GM18498 (cell line): ENCODE measurements around the gene LRRC46.

ENCODE experiments used
- ATAC-seq: cut with Tn5 transposase; IDR thresholded peaks from one replicate; pipeline ENCODE4 v1.9.1; 2021; ENCODE audit warnings: mild to moderate bottlenecking, moderate library complexity; ENCODE audit not compliant: unreplicated experiment

Gene LRRC46

DNA sequence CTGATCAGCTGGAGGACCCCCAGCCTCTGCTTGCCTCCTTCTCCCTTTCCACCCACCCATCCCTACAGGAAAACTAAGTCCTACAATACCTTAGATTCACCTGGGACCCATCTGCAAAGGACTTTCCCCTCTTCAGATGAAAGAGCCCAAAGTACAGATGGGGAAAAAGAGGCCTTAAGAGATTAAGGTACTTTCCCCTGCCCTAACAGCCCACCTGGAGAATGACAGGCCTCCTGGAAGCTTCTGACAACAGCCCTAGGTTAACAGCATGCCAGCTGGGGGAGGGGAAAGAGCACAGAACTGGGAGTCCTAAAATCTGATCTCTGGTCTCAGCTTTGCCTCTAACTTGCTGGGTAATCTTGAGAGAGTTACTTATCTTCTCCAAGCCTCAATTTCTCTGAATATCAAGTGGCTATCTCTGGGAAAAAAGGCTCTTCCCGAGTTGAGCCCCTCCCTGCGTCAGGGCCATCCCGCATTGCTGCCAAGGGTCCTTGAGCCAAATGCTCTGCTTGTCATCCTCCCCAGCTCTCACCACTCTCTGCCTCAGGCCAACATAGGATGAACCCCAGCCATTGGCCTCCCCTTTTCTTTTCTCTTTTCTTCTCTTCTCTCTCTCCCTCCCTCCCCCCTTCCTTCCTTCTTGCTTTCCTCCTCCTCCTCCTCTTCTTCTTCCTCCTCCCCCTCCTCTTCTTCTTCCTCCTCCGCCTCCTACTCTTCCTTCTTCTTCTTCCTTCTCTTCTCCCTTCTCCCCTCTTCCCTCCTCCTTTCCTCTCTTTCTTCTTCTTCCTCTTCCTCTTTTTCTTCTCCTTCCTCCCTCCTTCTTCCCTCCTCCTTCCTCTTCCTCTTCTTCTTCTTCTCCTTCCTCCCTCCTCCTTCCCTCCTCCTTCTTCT lies 42.0 kb downstream of the LRRC46 start:
- ATAC-seq: no peak

- no peak for ATAC-seq
Measured at GRCh38 chr17:47875011-47875985, 43.8 kb downstream of the LRRC46 start.

GRCh38 chr17:47877368-47878034 lies 46.0 kb downstream of the LRRC46 start:
- ATAC-seq: no peak

DNA sequence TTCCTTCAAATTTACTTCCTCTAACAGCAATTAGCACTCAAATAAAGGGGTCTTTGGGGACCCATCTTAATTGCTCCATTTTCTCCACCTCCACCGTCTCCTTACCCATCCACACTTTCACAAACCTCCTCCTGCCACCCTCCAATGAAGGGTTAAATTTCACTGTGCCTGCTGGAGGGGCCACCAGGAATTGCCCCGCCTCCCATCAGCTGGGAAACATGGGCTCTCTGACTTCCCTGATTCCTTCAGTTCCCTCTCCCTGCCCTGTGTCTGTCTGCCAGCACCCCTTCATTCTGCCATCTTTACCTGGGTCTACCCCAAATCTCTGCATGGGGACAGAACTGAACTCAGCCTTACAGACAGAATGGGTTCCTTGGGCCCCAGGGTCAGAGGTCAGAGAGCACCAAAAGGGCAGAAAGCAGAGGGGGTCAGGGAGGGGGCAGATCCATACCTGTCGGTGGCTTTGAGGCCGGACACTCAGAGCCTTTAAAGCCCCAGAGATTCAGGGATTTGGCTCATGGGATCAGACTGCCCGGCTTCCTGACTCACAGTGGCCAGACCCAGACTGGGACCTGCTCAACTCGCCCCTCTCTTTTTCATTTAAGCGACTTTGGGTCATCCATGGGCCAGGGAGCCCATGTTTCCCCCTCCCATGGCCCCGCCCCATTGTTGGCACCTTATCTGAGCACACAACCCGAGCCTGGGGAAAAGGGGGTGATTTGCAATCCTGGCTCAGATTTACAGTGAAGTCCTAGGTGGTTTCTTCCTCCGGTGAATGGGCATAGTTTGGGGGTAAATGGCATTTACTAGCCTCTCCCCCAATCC lies 46.9 kb downstream of the LRRC46 start:
- no peak for ATAC-seq

DNA sequence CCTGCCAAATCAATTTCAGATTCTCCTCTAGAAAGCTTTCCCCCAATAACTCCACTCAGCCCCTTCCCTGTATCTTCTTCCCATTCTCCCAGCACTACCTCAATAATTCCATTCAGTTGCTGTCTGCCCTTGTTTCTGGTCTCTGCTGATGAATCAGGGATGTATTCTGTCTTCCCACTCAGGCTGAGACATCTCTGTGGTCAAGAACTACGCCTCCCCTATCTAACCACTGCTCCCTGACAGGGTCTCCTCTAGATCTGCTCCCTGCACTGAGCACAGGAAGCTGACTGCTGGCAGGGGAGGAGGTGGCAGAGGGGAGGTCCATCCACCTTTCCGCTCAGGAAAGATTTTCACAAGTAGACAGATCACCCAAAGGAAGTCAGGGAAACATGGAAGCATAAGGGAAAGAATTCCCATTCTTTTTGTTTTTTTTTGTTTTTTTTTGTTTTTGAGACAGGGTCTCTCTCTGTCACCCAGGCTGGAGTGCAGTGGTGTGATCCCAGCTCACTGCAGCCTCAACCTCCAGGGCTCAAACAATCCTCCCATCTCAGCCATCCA lies 47.6 kb downstream of the LRRC46 start:
- no peak for ATAC-seq

DNA sequence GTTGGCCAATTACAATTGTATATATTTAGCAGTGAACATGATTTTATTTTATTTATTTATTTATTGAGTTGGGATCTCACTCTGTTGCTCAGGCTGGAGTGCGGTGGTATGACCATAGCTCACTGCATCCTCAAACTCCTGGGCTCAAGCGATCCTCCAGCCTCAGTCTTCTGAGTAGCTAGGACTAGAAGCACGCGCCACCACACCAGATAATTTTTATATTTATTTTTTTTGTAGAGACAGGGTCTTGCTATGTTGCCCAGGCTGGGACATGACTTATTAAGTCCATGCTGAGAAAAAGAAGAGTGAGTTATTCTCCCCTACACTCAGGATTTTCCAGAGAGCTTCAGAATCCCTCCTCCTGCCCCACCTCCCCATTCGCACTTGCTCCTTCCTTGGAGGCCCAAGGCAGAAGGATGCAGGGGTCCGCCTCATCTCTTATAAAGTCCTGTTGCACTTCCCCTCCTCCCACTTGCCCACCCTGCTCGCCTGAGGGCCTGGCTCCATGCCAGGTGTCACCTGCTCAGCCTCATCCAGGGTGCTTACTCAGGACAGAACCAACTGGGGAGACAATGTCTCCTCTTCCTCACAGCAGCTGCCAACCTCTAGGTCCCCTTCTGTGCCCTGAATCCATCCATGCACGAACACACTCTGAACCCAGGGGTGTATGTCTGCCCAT lies 48.4 kb downstream of the LRRC46 start:
- no peak for ATAC-seq

DNA sequence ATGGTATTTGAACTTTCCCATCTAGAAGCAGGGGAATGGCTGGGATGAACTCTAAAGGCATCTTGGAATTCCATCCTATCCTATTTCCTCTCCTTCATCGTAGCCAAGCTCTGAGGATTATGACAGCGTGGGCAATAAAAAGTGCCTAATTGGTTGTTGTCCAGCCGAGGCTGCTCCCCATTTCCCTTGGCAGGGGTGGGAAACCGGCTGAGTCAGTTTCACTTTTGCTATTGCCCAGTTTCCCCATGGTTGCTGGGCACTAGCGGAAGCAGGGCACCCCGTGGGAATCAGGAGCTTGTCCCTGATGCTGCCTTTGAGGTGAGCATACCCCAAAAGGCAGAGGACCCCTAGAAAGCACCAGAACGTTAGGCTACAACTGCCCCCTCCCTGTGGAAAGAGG lies 50.8 kb downstream of the LRRC46 start:
- ATAC-seq: no peak

- no peak for ATAC-seq
Measured at GRCh38 chr17:47882695-47883588, 51.5 kb downstream of the LRRC46 start.

GRCh38 chr17:47883589-47884426 lies 52.3 kb downstream of the LRRC46 start:
- no peak for ATAC-seq

DNA sequence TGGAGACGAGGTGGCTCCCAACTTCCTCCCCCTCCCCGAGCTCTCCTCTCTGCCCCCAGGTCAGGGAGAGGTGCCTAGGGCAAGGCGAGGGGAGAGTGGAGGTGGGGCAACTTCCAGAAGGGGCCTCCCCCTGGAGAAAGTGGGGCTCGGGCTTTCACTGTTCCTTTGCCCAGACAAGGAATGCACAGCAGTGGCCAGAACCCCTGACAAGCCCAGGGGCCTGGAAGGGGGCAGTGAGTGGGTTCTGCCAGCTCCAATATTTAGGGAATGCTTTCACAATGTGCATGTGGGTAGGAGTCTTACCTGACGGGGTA lies 52.9 kb downstream of the LRRC46 start:
- no peak for ATAC-seq

DNA sequence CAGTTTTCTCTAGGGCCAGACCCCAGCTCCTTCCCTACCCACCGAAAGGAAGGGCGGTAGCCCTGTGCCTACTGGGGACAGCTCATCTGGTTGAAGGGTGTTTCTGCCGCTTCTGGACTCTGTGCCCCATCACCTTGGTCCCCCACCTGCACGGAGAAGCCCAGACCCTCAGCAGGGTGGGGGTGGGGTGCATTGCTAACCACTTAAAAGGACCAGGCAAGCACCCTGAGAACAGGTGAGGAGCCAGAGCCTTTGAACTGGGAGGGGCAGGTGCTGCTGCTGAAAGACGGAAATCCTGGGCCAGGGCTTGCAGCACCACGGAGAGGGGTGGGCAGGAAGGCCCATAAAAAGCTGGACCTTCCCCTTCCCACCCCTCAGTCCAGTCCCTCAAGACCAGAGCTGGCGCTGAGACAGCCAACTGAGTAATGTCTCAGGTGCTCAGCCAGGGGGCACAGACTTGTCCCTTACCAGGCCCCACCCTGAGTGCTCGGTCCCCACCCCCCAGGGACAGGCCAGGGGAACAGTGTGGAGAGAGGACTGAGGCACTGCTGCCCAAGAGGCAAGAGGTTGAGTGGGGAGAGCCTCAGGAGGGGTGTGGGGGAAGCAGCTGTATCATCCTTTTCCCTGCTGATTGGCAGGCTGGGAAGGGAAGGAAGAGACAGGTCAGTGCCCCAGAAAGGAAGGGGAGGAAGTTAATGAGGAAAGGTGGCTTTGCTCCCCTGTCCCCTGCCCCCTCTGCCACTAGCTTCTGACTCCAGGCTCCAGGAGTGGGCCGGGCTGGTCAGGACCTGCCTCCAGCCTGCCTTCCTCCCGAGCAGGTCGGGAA lies 53.6 kb downstream of the LRRC46 start:
- ATAC-seq: no peak
